Measurements from ENCODE around the gene PRCD.

- TF ChIP-seq, protein P1, sequence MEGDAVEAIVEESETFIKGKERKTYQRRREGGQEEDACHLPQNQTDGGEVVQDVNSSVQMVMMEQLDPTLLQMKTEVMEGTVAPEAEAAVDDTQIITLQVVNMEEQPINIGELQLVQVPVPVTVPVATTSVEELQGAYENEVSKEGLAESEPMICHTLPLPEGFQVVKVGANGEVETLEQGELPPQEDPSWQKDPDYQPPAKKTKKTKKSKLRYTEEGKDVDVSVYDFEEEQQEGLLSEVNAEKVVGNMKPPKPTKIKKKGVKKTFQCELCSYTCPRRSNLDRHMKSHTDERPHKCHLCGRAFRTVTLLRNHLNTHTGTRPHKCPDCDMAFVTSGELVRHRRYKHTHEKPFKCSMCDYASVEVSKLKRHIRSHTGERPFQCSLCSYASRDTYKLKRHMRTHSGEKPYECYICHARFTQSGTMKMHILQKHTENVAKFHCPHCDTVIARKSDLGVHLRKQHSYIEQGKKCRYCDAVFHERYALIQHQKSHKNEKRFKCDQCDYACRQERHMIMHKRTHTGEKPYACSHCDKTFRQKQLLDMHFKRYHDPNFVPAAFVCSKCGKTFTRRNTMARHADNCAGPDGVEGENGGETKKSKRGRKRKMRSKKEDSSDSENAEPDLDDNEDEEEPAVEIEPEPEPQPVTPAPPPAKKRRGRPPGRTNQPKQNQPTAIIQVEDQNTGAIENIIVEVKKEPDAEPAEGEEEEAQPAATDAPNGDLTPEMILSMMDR (IDR thresholded peaks at IDR 0.05) = no peak
- no peak for TF ChIP-seq POLR2A (IDR thresholded peaks at IDR 0.05)
Observed at GRCh38 chr17:76496464-76496863, 43.4 kb upstream of the PRCD start.
